Aorta (tissue), 5 donors: ENCODE measurements around the gene MMEL1. TPM values are rescaled to one million over a fixed set of nuclear protein-coding genes. Genes with fewer than 3 reads are reported as not detected.

ENCODE experiments used
- ATAC-seq: fragments of 200-7000 bp; cut with Tn5 transposase; one replicate; pipeline ENCODE4 v1.9.1; 2022; ENCODE audit warnings: moderate library complexity; ENCODE audit not compliant: low FRiP score
- DNase-seq, 2 donors: peaks; one replicate each; pipeline ENCODE4 v3.0.0-alpha.2; 2020
- H3K27ac ChIP-seq, 2 donors: one replicate each; pipeline ENCODE4 v1.5.1; 2013; ENCODE audit warnings: low read length in 2 of 2, mild to moderate bottlenecking in 2 of 2, moderate library complexity in 2 of 2, control low read depth in 1 of 2, inconsistent platforms in 1 of 2, low read depth in 1 of 2
- H3K27me3 ChIP-seq, 2 donors: one replicate each; pipeline ENCODE4 v1.6.1; 2013; ENCODE audit warnings: control low read depth in 1 of 2, low read length in 1 of 2, mild to moderate bottlenecking in 1 of 2, moderate library complexity in 1 of 2; ENCODE audit not compliant: insufficient read depth in 2 of 2, control insufficient read depth in 1 of 2
- H3K36me3 ChIP-seq, 2 donors: one replicate each; pipeline ENCODE4 v1.6.1; 2013; ENCODE audit warnings: control low read depth in 1 of 2, low read length in 1 of 2, mild to moderate bottlenecking in 1 of 2; ENCODE audit not compliant: insufficient read depth in 2 of 2, control insufficient read depth in 1 of 2
- H3K4me1 ChIP-seq, 2 donors: one replicate each; pipeline ENCODE4 v1.6.1; 2013; ENCODE audit warnings: low read length in 2 of 2, control low read depth in 1 of 2, mild to moderate bottlenecking in 1 of 2, moderate library complexity in 1 of 2; ENCODE audit not compliant: insufficient read depth in 2 of 2, control insufficient read depth in 1 of 2
- H3K4me3 ChIP-seq, 2 donors: one replicate each; pipeline ENCODE4 v1.5.1; 2013; ENCODE audit warnings: low read length in 2 of 2, control low read depth in 1 of 2, mild to moderate bottlenecking in 1 of 2
- H3K9me3 ChIP-seq: one replicate; pipeline ENCODE4 v1.6.1; 2013; ENCODE audit warnings: mild to moderate bottlenecking, low read length; ENCODE audit not compliant: control insufficient read depth
- WGBS, 2 donors: extraction: QIAGEN DNeasy Blood & Tissue Kit; methylation state at CpG; one replicate each; pipeline ENCODE4 v1.1.7; 2013; 5-methylcytosine and 5-hydroxymethylcytosine counted together
- intact Hi-C, 2 donors: fragments of 100-400 bp; cut with DNase I; formaldehyde crosslinking; loops; one replicate each; pipeline versions ENCODE4 v1.14.2 to v1.15.0; 2022
- polyA plus RNA-seq, 2 donors: library from polyadenylated mRNA; stranded (reverse); fragments of 200-250 nt; gene quantifications; one replicate each; pipeline ENCODE4 v1.2.3, GENCODE V29; 2013
- total RNA-seq, 2 donors: library from RNA; stranded (reverse); fragmentation: NEBNext Ultra II Directional; extraction: Animal tissue kit (Norgen Biotek cat#: 25700); gene quantifications; one replicate each; pipeline ENCODE4 v1.2.1, GENCODE V29; 2021
- donor health status: healthy with polysubstance abuse.
- donor health status: Bipolar disorder and iron deficiency.
- donor health status: DM: no; HTN: no; CAD: no.
- donor health status: DM: no; HTN: no; CAD: no.
- donor health status: DM: yes; HTN: yes; CAD: no.

Gene MMEL1
- total and polyA plus RNA-seq, 4 donors = 0.63 to 2.4 (median 1.4) TPM

DNA sequence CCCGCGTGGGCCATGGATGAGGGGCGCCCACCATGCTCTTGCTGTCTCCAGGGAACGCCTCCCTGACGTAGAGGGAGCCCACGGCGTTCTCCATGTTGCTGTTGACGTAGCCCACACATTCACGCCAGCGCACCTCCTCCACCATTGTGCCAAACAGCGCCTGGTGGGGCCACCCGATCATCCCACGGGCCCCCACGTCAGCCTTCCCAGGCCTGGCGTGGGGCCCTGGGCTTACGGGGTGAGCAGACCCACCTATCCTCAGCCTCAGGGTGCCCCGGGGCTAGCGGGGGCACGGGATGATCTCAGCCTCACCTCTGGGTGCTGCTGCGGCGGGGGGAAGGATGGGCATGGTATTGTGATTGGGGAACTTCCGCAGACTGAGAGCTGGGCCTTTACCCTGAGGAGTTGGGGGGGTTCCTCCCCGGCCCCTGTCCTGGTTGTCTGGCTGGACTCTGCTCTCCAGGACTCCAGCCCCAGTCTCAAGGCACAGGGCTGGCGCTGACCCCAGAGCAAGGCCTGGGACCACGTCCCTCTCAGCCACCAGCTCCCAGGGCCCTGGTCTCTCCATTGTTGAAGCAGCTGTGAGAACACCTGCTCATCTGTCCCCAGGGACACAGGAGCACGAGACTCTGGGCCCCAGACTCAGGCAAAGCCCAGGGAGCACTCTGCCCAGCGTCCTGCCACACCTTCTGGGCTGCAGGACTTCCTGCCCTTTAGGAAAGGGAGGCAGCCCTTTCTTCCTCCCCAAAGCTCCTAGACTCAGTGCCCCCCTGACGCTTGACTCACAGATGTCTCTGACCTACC lies 36.1 kb downstream of the MMEL1 start:
- Histone ChIP-seq H3K27me3 (no peaks in the 10 kb centered on the region), H3K4me3 (no peak overlapping the region), H3K36me3 (no peaks in the 10 kb centered on the region), H3K9me3 (no peaks in the 10 kb centered on the region), H3K27ac (no peak overlapping the region), H3K4me1 (no peaks in the 10 kb centered on the region)
- intact Hi-C loops = no loop called here
- DNase-seq = peak; percentile 35 to 57
- 85 to 89% methylated on average over 27 to 28 of the region's 28 CpGs for WGBS, 2 donors
- ATAC-seq = no peak

DNA sequence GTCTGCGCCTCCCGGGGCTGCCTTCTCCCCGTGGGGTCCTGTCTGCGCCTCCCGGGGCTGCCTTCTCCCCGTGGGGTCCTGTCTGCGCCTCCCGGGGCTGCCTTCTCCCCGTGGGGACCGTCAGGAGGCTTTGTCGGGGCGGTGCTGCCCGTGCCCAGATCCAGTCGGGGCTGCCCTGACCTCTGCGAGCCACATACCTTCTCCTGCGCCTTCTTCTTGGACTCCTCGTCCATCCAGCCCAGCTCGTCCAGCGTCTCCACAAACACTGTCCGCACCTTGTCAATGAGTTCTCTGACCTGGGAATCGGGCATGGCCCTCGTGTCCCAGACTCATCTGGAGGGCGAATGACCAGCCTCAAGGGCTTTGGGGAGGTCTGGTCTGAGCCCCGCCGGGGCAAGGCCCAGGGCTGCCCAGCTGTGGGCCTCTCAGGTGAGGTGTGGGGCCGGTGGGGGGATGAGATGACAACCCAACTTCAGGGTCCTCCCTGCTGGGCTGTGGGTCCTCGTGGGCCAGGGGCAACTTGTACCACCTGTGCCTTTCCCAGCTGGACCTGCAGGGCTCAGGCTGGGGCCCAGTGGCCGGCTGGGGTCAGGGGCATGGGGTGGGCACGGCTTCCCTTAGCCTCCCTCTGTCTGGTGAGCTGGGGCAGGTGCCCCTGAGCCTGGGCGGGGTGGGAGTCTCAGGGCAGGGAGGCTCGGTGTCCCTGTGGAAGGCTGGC lies 36.8 kb downstream of the MMEL1 start:
- intact Hi-C loops = no loop called here

DNA sequence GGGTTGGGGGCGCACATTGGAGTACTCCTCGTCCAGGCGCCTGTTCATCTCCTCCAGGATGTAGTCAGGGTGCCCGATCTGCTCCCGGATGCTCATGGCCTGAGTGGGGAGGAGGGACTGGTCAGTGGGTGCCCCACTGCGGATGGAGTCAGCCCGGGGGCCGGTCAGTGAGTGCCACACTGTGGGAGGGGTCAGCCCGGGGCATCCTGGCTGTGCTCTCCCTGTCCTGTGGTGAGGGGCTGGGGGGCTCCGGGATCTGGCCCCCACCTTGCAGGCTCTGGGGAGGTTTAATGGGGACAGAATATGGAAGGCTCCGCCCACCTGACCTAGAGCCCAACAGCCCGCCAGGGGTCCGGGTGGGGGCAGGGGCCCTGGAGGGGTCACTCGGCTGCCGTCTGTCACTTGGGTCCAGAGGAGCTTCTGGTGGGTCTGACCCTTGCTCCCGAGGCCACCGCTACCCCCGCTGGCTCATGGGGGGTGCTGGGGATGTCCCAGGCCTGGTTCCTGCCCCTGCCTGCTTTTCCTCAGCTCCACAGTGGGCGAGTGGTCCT lies 37.5 kb downstream of the MMEL1 start:
- Histone ChIP-seq H3K4me3 (no peak overlapping the region), H3K9me3 (no peaks in the 10 kb centered on the region), H3K36me3 (no peaks in the 10 kb centered on the region), H3K4me1 (no peaks in the 10 kb centered on the region), H3K27me3 (no peaks in the 10 kb centered on the region), H3K27ac (no peak overlapping the region)
- WGBS, 2 donors = 74 to 81% methylated on average over 19 of the region's 19 CpGs
- no peak for ATAC-seq
- intact Hi-C loops = no loop called here
- DNase-seq = peak; percentile 45 to 73

More for the DNA sequence above, 36.8 kb downstream of the MMEL1 start:
- Histone ChIP-seq H3K4me3 (no peak overlapping the region), H3K9me3 (no peaks in the 10 kb centered on the region), H3K27ac (no peak overlapping the region), H3K36me3 (no peaks in the 10 kb centered on the region), H3K4me1 (no peaks in the 10 kb centered on the region), H3K27me3 (no peaks in the 10 kb centered on the region)
- peak; percentile 33 to 60 for DNase-seq
- 85 to 86% methylated on average over 30 to 31 of the region's 31 CpGs for WGBS, 2 donors
- no peak for ATAC-seq

DNA sequence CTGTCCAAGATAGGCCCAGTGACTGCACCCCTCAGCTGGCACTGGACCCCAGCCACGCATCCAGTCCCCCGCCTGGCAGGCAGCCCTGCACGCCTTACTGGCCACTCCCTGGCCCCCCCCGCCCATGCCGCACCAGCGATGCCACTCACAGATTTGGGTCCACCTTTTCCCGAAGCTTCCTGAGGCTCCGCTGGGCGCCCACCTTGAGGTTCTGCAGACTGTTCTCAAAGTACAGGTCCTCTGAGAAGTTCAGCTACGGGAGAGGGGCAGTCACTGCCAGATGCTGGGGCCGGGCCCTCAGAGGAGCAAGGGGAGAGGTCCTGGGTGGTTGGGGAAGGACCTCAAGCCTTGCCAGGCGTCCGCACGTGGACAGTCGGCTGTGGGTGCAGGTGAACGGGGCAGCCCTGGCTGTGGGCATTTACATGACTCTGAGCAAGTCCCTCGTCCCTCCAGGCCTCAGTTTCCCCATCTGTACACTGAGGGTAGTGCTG lies 38.1 kb downstream of the MMEL1 start:
- Histone ChIP-seq H3K36me3 (no peaks in the 10 kb centered on the region), H3K27me3 (no peaks in the 10 kb centered on the region), H3K4me3 (no peak overlapping the region), H3K27ac (no peak overlapping the region), H3K4me1 (no peaks in the 10 kb centered on the region), H3K9me3 (no peaks in the 10 kb centered on the region)
- DNase-seq (peak in 1 of 2 donors; percentile 41), ATAC-seq (no peak)
- 90 to 92% methylated on average over 17 of the region's 17 CpGs for WGBS, 2 donors
- intact Hi-C loops = no loop called here

DNA sequence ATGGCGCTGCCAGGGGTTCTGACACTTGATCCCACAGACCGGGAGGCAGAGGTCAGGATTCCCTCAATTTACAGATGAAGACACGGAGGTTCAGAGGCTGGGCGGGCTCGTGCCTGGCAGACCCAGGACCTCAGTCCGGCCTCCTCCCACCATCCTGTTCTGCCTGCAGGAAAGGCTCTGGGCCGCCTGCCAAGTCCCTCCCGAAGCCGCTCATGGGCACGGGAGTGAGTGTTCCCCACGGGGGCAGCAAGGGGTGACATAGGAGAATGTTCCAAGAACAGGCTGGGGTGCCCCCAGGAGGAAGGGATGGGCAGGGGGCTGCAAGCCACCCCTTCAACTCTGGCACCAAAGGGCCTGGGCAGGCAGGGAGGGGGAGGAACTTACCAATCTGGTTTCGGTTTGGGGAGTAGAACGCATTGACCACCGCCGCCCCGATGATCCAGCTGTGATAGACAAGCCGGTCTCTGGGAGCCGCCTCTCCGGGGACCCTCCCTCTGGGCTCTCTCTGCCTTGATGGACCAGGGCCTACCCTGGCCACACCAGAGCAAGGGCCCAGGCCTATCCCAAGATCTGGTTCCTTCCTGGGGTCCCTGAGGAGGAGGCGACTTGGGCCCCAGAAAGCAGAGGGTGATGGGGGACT lies 38.7 kb downstream of the MMEL1 start:
- ATAC-seq (no peak), DNase-seq (peak; percentile 64 to 84)
- H3K27ac ChIP-seq = no peak overlapping the region
- no peak overlapping the region for H3K4me3 ChIP-seq
- no peaks in the 10 kb centered on the region for H3K27me3 ChIP-seq
- 37 to 43% methylated on average over 19 to 20 of the region's 20 CpGs for WGBS, 2 donors
- no peaks in the 10 kb centered on the region for H3K9me3 ChIP-seq
- intact Hi-C loops = no loop called here
- no peaks in the 10 kb centered on the region for H3K4me1 ChIP-seq
- H3K36me3 ChIP-seq = no peaks in the 10 kb centered on the region

DNA sequence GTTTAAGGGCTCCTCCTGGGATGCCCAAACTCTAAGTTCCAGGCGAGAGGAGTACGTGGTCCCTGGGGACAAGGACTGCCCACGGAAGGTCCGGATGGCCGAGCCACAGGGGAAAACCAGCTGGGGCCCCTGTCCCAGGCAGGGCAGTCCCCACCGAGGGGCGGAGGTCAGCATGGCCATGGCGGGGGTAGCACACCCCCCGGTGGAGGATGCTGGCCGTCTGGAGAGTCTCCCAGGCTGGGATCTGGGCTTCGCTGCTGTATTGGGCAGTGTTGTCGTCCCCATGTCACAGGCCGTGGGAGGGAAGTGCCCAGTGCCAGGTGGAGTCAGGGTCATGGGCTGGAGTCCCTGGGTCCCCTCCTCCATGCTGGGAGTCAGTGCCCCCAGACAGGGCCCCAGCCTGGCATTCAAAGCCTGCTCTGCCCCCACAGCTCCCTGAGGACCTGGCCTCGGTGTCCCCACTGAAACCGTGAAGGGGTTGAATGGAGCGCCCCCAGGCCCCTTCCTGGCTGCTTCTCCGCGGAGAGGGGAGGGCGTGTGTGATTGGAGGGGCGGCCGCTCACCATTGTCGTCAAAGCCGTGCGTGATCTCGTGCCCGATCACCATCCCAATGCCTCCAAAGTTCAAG lies 39.5 kb downstream of the MMEL1 start:
- WGBS, 2 donors = 67 to 71% methylated on average over 26 of the region's 26 CpGs
- Histone ChIP-seq H3K27ac (no peak overlapping the region), H3K27me3 (no peaks in the 10 kb centered on the region), H3K4me3 (no peak overlapping the region), H3K4me1 (no peaks in the 10 kb centered on the region), H3K9me3 (no peaks in the 10 kb centered on the region), H3K36me3 (no peaks in the 10 kb centered on the region)
- DNase-seq = peak; percentile 44 to 74
- intact Hi-C loops = no loop called here
- no peak for ATAC-seq

DNA sequence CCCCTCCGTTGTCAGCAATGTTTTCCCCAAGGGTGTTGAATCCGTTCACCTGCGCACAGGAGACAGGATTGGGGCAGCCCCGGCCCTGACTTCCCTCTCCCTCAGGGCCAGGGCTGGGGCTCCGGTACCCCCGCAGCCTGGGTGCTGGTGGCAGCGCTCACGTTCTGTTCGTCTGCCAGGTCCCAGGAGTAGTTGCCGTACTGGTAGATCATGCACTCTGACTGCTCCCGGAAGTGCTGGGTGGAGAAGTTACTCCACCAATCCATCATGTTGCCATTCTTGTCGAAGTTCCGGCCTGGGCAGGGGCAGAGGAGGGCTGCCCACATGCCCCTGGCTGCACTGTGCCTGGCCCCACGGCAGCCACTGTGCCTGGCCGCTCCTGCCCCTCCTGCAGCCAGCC lies 40.1 kb downstream of the MMEL1 start:
- intact Hi-C loops = no loop called here
- Histone ChIP-seq H3K36me3 (no peaks in the 10 kb centered on the region), H3K27ac (no peak overlapping the region), H3K9me3 (no peaks in the 10 kb centered on the region), H3K4me1 (no peaks in the 10 kb centered on the region), H3K27me3 (no peaks in the 10 kb centered on the region), H3K4me3 (no peak overlapping the region)
- ATAC-seq (no peak), DNase-seq (peak; percentile 40 to 61)
- 43 to 45% methylated on average over 15 of the region's 15 CpGs for WGBS, 2 donors

DNA sequence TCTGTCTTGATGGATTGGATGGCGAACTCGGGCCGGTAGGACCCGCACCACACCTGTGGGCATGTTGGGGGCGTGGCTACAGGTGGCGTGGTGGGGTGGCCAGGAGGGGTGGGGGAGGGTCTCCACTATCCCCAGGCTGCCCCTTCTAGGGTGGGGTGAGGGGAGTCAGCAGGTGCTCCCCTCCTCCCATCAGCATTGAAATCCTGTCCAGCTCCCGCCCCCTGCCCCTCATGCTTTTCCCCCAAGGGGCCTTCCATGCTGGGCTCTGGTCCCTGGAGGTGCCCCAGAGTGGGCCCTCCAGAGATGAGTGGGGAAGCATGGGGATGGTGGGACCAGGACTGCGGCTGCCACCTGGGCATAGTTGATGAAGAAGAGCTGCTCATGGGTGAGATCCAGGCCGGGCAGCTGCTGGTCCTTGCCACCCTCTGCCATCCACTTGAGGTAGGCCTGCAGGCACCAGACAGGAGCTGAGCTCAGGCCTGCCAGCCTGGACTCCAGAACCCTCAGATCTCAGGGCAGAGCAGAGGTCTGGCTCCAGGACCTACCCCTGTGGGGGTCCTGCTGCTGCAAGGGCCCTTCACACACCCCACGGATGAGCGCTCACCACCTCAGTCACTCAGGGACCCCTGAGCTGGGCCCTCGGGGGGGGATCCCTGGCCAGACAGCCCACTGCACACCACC lies 41.1 kb downstream of the MMEL1 start:
- intact Hi-C loops = no loop called here
- Histone ChIP-seq H3K9me3 (no peaks in the 10 kb centered on the region), H3K27ac (no peak overlapping the region), H3K4me3 (no peak overlapping the region), H3K36me3 (no peaks in the 10 kb centered on the region), H3K27me3 (no peaks in the 10 kb centered on the region), H3K4me1 (no peaks in the 10 kb centered on the region)
- no peak for ATAC-seq
- 90 to 94% methylated on average over 12 of the region's 12 CpGs for WGBS, 2 donors
- DNase-seq = peak; percentile 34 to 69
